GM18526 (cell line): Measurements from ENCODE around the gene SCFD2.

ENCODE experiments used
- POLR2A ChIP-seq: IDR thresholded peaks from 3 replicates; pipeline ENCODE4 v1.6.1; 2011; ENCODE audit not compliant: insufficient read length; ENCODE audit errors: extremely low read depth

Gene SCFD2

GRCh38 chr4:53132132-53132891 is 233.5 kb downstream of the SCFD2 start:
- TF ChIP-seq POLR2A: no peak

GRCh38 chr4:53131562-53131925 is 234.3 kb downstream of the SCFD2 start:
- no peak for TF ChIP-seq POLR2A

- no peak for TF ChIP-seq POLR2A
These were observed 234.8 kb downstream of the SCFD2 start for GRCh38 chr4:53130896-53131561.

- TF ChIP-seq POLR2A: no peak
These were observed 237.0 kb downstream of the SCFD2 start for GRCh38 chr4:53128706-53129357.

- TF ChIP-seq POLR2A: no peak
These were observed 237.6 kb downstream of the SCFD2 start for GRCh38 chr4:53128231-53128630.

- no peak for TF ChIP-seq POLR2A
These were observed 238.5 kb downstream of the SCFD2 start for GRCh38 chr4:53127365-53127764.

GRCh38 chr4:53126099-53126498 is 239.8 kb downstream of the SCFD2 start:
- TF ChIP-seq POLR2A: no peak

- TF ChIP-seq POLR2A: no peak
These were observed 242.0 kb downstream of the SCFD2 start for GRCh38 chr4:53123819-53124218.

- no peak for TF ChIP-seq POLR2A
These were observed 242.7 kb downstream of the SCFD2 start for GRCh38 chr4:53123171-53123570.

GRCh38 chr4:53122280-53123116 is 243.4 kb downstream of the SCFD2 start:
- no peak for TF ChIP-seq POLR2A

GRCh38 chr4:53121264-53121865 is 244.5 kb downstream of the SCFD2 start:
- no peak for TF ChIP-seq POLR2A

GRCh38 chr4:53120778-53121177 is 245.1 kb downstream of the SCFD2 start:
- TF ChIP-seq POLR2A: no peak

GRCh38 chr4:53119680-53120079 is 246.2 kb downstream of the SCFD2 start:
- TF ChIP-seq POLR2A: no peak

GRCh38 chr4:53118676-53119075 is 247.2 kb downstream of the SCFD2 start:
- TF ChIP-seq POLR2A: no peak

GRCh38 chr4:53116954-53117353 is 248.9 kb downstream of the SCFD2 start:
- TF ChIP-seq POLR2A: no peak
